ENCODE measurements around the gene CPA5.

Gene CPA5

GRCh38 chr7:130344271-130344866 is at the start of gene CPA5:
Gene CPA5, plus strand, starts transcription at chr7:130344816. Its CDS starts 1,670 bp downstream, at chr7:130346486.
- H3K27ac Mint-ChIP-seq = no peak within 1 kb of the TSS
- no peaks in the 10 kb centered on the region for H3K4me1 Mint-ChIP-seq (ENCODE audit: low read depth)
- no peaks in the 10 kb centered on the region for H3K9me3 Mint-ChIP-seq
- H3K4me3 Mint-ChIP-seq = no peak within 1 kb of the TSS
- no peaks in the 10 kb centered on the region for H3K36me3 Mint-ChIP-seq (ENCODE audit: low read depth)
- H3K27me3 Mint-ChIP-seq = no peaks in the 10 kb centered on the region

GRCh38 chr7:130296221-130296951 is 48.2 kb upstream of the CPA5 start:
- H3K27ac Mint-ChIP-seq = no peak overlapping the region
- H3K4me3 Mint-ChIP-seq = no peak overlapping the region
- H3K9me3 Mint-ChIP-seq = no peaks in the 10 kb centered on the region
- peaks cover 9% of the 10 kb centered on the region for H3K27me3 Mint-ChIP-seq
- no peaks in the 10 kb centered on the region for H3K4me1 Mint-ChIP-seq (ENCODE audit: low read depth)
- no peaks in the 10 kb centered on the region for H3K36me3 Mint-ChIP-seq (ENCODE audit: low read depth)

GRCh38 chr7:130297628-130298543 is 46.7 kb upstream of the CPA5 start:
- peaks cover 9% of the 10 kb centered on the region for H3K27me3 Mint-ChIP-seq
- H3K4me1 Mint-ChIP-seq (ENCODE audit: low read depth) = no peaks in the 10 kb centered on the region
- no peaks in the 10 kb centered on the region for H3K36me3 Mint-ChIP-seq (ENCODE audit: low read depth)
- H3K9me3 Mint-ChIP-seq = no peaks in the 10 kb centered on the region
- H3K4me3 Mint-ChIP-seq = no peak overlapping the region
- H3K27ac Mint-ChIP-seq = no peak overlapping the region

- Mint-ChIP-seq H3K27ac (no peak overlapping the region), H3K9me3 (no peaks in the 10 kb centered on the region), H3K4me1 (ENCODE audit: low read depth) (no peaks in the 10 kb centered on the region), H3K27me3 (peaks cover 9% of the 10 kb centered on the region), H3K36me3 (ENCODE audit: low read depth) (no peaks in the 10 kb centered on the region), H3K4me3 (no peak overlapping the region)
These were observed 45.9 kb upstream of the CPA5 start for GRCh38 chr7:130298544-130299326.

GRCh38 chr7:130299866-130300265 is 44.8 kb upstream of the CPA5 start:
- no peaks in the 10 kb centered on the region for H3K36me3 Mint-ChIP-seq (ENCODE audit: low read depth)
- peaks cover 9% of the 10 kb centered on the region for H3K27me3 Mint-ChIP-seq

GRCh38 chr7:130301501-130302020 is 43.1 kb upstream of the CPA5 start:
- no peak overlapping the region for H3K4me3 Mint-ChIP-seq
- H3K36me3 Mint-ChIP-seq (ENCODE audit: low read depth) = no peaks in the 10 kb centered on the region
- H3K27ac Mint-ChIP-seq = no peak overlapping the region
- peaks cover 6% of the 10 kb centered on the region for H3K27me3 Mint-ChIP-seq
- H3K4me1 Mint-ChIP-seq (ENCODE audit: low read depth) = no peaks in the 10 kb centered on the region
- H3K9me3 Mint-ChIP-seq = no peaks in the 10 kb centered on the region

More at GRCh38 chr7:130299866-130300265, 44.8 kb upstream of the CPA5 start:
- Mint-ChIP-seq H3K9me3 (no peaks in the 10 kb centered on the region), H3K27ac (no peak overlapping the region), H3K4me3 (no peak overlapping the region), H3K4me1 (ENCODE audit: low read depth) (no peaks in the 10 kb centered on the region)

GRCh38 chr7:130302649-130303048 is 42.0 kb upstream of the CPA5 start:
- Mint-ChIP-seq H3K27me3 (peaks cover 6% of the 10 kb centered on the region), H3K27ac (no peak overlapping the region), H3K4me1 (ENCODE audit: low read depth) (no peaks in the 10 kb centered on the region), H3K36me3 (ENCODE audit: low read depth) (no peaks in the 10 kb centered on the region), H3K4me3 (no peak overlapping the region), H3K9me3 (no peaks in the 10 kb centered on the region)

- Mint-ChIP-seq H3K27ac (no peak overlapping the region), H3K4me3 (no peak overlapping the region), H3K9me3 (no peaks in the 10 kb centered on the region), H3K4me1 (ENCODE audit: low read depth) (no peaks in the 10 kb centered on the region), H3K27me3 (peaks cover 6% of the 10 kb centered on the region), H3K36me3 (ENCODE audit: low read depth) (no peaks in the 10 kb centered on the region)
These were observed 41.5 kb upstream of the CPA5 start for GRCh38 chr7:130303127-130303526.

GRCh38 chr7:130303551-130303950 is 41.1 kb upstream of the CPA5 start:
- H3K36me3 Mint-ChIP-seq (ENCODE audit: low read depth) = no peaks in the 10 kb centered on the region
- no peak overlapping the region for H3K27ac Mint-ChIP-seq
- H3K4me3 Mint-ChIP-seq = no peak overlapping the region
- H3K27me3 Mint-ChIP-seq = peaks cover 6% of the 10 kb centered on the region
- H3K9me3 Mint-ChIP-seq = no peaks in the 10 kb centered on the region
- no peaks in the 10 kb centered on the region for H3K4me1 Mint-ChIP-seq (ENCODE audit: low read depth)

GRCh38 chr7:130303982-130304381 is 40.6 kb upstream of the CPA5 start:
- H3K36me3 Mint-ChIP-seq (ENCODE audit: low read depth) = no peaks in the 10 kb centered on the region
- H3K9me3 Mint-ChIP-seq = no peaks in the 10 kb centered on the region
- H3K27me3 Mint-ChIP-seq = peaks cover 6% of the 10 kb centered on the region
- H3K27ac Mint-ChIP-seq = no peak overlapping the region
- no peak overlapping the region for H3K4me3 Mint-ChIP-seq
- no peaks in the 10 kb centered on the region for H3K4me1 Mint-ChIP-seq (ENCODE audit: low read depth)

- H3K4me1 Mint-ChIP-seq (ENCODE audit: low read depth) = no peaks in the 10 kb centered on the region
- no peak overlapping the region for H3K27ac Mint-ChIP-seq
- H3K36me3 Mint-ChIP-seq (ENCODE audit: low read depth) = no peaks in the 10 kb centered on the region
- H3K27me3 Mint-ChIP-seq = peaks cover 6% of the 10 kb centered on the region
- no peaks in the 10 kb centered on the region for H3K9me3 Mint-ChIP-seq
- H3K4me3 Mint-ChIP-seq = no peak overlapping the region
These were observed 39.7 kb upstream of the CPA5 start for GRCh38 chr7:130304878-130305277.

GRCh38 chr7:130305433-130306042 is 39.1 kb upstream of the CPA5 start:
- H3K36me3 Mint-ChIP-seq (ENCODE audit: low read depth) = no peaks in the 10 kb centered on the region
- no peak overlapping the region for H3K4me3 Mint-ChIP-seq
- H3K27ac Mint-ChIP-seq = no peak overlapping the region
- H3K4me1 Mint-ChIP-seq (ENCODE audit: low read depth) = no peaks in the 10 kb centered on the region
- H3K27me3 Mint-ChIP-seq = peaks cover 5% of the 10 kb centered on the region
- no peaks in the 10 kb centered on the region for H3K9me3 Mint-ChIP-seq

GRCh38 chr7:130309986-130310385 is 34.6 kb upstream of the CPA5 start:
- Mint-ChIP-seq H3K27me3 (no peaks in the 10 kb centered on the region), H3K9me3 (no peaks in the 10 kb centered on the region), H3K4me3 (no peak overlapping the region), H3K4me1 (ENCODE audit: low read depth) (no peaks in the 10 kb centered on the region), H3K27ac (no peak overlapping the region), H3K36me3 (ENCODE audit: low read depth) (no peaks in the 10 kb centered on the region)

- Mint-ChIP-seq H3K4me1 (ENCODE audit: low read depth) (no peaks in the 10 kb centered on the region), H3K4me3 (no peak overlapping the region), H3K9me3 (no peaks in the 10 kb centered on the region), H3K27me3 (no peaks in the 10 kb centered on the region), H3K27ac (no peak overlapping the region), H3K36me3 (ENCODE audit: low read depth) (no peaks in the 10 kb centered on the region)
These were observed 30.3 kb upstream of the CPA5 start for GRCh38 chr7:130314305-130314704.
